HG03175 (cell line): Measurements from ENCODE around the gene FANCC.

Source experiments
- ATAC-seq: cut with Tn5 transposase; IDR thresholded peaks from one replicate; pipeline ENCODE4 v1.9.1; 2021; ENCODE audit warnings: mild to moderate bottlenecking, moderate library complexity; ENCODE audit not compliant: unreplicated experiment

Gene FANCC

DNA sequence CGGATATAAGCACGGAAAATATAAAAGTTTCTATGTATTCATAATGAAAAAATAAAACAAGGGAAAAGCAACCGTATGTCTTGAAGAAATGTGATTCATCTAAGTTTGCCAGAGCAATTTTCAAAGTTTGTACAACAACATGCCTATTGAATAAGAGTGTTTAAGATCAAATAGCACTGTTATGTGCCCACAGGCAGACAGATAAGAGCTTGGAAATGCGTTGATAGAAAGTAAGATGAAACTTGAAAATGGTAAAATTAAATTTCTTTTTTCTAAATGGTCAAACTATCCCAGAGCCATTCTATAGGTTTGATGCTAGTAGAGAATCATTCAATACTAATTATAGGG, 189.4 kb downstream of the FANCC start:
- ATAC-seq = no peak

DNA sequence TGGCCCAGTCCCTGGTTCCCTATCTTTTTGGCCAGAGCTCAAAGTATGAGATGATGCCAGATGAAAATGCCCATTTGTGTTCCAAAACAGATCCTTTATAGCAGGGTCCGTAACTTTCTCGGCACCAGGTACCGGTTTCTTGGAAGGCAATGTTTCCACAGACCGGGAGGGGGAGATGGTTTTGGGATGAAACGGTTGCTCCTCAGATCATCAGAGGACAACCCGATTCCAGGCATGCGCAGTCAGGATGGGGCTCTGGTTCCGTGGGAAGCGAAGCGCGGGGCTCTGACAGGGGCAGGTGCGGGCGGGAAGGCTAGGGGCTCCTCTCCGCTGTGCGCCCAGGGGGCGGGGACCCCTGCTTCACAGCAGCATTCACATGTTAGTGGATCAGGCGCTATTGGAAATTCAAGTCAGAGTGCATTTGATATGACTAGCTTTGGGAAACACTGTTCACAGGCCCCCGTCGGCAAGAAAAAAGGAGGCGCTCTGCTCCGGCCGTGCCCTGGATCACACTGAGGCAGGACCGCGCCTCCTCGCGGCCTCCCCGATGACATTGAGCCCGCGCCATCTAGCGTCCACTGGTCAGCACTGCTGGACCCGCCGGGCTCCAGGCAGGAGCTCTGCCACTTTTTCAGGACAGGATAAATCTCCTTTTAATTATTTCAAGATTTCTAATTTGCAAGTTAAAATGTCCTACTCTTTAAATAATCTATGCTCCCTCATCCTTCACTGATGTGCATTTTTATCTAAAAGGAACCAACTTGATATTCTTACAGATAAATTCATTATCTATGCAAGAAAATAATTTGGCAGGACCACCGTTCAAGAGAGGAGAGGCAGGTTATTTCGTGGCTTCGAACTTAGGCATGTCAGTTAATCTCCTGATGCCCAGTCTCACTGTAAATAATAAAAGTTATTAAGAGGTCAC, 190.0 kb downstream of the FANCC start:
- ATAC-seq = peak; percentile 63

DNA sequence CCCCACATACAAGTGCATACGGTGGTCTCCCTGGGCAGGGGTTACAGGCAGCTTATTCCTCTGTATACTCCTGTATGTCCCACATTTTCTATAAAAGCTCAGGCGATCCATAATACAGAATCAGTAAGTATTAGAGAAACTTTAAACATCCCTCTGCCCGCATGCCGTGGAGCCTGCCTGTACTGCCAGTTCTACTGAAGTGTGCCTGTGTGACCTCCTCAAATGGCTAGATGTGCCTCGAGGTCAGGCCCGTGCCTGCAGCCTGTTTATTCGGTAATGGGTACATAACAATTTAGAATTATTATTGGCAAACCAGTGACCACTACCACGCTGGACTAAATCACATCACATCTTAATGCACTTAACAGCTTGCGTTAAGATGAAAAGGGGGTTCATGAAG, 190.8 kb downstream of the FANCC start:
- ATAC-seq = no peak

DNA sequence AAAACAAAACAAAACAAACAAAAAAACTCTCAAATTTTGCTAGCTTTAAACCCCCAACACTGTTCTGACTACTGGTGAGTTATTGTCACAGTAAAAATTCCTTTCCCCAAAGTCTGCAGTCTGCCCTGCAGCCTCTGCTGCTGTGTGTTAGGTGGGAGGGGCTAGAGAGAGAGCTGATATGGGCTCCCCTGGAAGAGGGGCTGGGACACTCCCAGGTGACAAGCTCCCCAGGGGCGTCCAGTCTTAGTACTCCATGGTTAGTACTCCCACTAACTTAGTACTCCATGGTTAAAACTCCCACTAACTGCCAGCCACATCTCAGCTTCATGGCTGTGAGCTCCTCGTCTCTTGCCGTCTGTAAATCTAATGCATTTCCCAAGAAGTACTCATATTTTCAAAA, 191.9 kb downstream of the FANCC start:
- ATAC-seq = no peak

DNA sequence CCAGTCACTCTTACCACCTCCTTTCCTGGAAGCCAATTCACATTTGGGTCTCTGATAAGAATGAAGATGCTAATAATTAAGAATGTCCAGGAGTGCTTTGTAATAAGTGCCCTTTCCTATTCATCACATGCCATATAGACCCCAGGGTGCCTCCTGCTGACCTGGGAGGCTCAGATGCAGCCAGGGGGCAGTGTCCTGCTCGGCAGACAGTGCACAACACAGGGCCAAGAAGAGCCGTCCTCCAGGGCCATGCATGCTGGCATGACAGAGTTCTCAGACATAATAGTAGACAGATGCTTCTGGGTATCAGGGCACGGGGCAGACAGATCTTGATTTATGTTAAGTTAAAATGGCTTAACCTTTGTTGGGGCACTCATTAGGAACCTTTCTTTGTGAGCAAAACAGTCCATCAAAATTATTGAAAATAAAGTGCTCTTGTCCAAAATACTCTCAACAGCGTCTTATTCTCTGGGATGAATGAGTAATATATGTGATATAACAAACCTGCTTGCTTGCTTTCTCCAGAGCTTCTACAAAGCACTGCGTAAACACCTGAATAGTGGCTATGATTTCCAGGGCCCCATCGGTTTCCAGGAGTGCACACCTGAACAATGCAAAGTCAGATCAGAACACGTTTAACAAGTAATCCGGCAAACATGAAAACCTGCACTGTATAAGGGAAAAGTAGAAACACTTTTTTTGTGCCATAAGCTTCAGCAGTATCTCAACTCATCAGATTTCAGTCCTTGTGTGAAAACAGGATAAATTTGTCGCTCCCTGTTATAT, 192.7 kb downstream of the FANCC start:
- no peak for ATAC-seq

DNA sequence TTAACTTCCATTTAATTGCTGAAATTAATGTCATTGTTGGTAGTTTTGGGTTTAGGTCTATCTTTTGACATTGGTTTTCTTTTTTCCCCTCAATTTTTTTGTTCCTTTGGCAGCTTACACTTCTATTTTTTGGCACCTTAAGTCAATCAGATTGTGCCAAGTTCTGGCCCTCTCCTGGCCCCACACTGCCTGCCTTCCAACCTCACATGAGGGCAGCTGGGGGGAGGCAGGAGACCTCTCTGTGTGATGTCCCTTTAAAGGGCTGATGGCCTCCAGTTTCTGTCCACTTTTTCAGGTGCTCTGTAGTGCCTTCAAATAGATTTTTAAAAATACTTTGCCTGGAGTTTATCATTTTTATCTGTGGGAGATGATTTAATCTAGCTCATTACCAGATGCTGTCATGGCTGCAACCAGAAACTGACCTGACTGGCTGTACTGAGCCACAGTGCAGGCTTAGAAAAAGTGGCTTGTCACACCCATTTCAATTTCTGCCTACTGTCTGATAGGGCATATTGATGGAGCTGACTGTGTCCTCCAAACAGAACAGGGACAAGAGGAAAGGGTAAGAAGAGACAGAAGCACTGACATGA, 196.6 kb downstream of the FANCC start:
- ATAC-seq = no peak

DNA sequence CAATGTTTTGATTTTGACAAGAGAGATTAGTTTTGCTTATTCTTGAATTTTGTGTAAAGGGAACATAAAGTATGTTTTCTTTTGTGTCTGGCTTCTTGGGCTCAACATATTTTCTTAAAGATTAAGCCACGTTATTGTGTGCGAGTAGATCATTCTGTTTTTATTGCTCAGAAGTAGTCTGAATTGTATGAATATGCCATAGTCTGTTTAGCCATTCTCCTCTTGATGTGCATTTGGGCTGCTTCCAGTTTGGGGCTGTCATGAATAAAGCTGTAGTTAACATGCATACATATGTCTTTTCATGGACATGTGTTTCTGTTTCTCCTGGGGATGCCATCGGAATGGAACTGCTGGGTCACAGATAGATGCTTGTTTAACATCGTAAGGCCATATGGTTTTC, 198.9 kb downstream of the FANCC start:
- ATAC-seq = no peak

DNA sequence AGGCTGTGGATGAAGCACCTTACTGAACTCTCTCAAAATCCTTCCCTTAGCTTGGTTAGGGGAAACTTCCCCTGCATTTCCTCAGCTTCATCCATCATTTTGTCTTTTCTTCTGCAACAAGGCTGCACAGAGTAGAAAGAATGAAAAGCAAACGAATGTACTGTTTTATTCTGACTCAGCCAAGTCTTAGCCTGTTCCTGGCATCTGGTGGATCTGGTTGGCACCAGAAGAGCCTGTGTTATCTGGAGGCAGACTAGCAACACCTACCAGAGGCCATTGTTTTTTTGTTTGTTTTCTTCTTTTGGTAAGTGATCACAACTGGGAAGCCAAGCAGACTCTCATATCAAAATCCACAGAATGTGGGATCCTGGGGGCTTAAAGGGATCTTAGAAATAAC, 200.7 kb downstream of the FANCC start:
- ATAC-seq = no peak

DNA sequence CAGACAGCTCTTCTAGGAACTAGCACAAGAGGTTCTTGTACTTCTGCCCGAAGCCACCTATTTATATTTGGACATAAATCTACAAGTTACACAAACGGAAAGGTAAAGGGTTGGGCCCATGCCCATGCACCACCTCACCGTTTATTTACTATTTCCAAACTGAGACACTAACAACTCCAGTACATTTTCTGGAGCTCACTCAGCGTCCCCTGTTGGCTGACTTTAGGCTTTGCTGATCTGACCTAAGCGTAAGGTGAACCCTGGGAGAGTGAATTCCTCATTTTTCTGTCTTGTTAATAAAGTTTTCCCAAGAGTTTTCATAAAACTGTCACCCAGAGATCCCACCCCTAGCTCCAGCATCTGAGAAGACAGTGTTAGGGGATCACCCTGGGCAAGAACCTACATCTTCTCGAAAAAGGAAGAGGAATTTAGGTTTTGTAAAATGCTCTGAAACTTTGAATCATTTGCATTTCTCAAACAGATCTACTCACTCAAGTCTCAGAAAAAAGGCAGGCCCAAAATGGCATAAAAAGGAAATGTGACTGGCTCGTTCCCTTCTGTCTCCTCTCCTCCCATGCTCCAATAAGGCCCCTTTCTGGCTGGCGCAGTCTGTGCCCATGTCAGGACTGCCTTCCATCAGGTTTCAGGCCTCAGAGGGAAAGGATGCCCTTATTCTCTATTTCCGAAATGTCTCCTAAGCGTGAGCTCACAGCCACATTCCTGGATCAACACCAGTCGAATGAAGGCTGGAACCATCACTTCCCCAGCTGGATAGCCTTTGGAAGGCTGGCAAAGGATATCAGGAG, 201.3 kb downstream of the FANCC start:
- no peak for ATAC-seq

DNA sequence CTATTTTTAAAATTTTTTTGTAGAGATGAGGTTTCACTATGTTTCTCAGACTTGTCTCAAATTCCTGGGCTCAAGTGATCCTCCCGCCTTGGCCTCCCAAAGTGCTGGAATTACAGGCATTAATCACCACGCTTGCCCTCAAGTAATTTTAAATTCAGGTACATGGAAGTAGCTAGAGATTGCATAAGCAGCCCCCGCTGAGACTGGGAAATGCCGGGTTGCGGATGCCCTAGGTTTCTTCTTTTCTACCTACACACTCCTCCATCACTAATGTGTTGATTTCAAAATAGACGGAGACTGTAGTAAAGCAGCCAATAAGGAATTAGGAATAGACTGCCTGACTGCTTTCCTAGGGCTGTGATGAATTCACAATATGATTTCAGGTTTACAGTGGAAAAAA, 202.4 kb downstream of the FANCC start:
- ATAC-seq = no peak

DNA sequence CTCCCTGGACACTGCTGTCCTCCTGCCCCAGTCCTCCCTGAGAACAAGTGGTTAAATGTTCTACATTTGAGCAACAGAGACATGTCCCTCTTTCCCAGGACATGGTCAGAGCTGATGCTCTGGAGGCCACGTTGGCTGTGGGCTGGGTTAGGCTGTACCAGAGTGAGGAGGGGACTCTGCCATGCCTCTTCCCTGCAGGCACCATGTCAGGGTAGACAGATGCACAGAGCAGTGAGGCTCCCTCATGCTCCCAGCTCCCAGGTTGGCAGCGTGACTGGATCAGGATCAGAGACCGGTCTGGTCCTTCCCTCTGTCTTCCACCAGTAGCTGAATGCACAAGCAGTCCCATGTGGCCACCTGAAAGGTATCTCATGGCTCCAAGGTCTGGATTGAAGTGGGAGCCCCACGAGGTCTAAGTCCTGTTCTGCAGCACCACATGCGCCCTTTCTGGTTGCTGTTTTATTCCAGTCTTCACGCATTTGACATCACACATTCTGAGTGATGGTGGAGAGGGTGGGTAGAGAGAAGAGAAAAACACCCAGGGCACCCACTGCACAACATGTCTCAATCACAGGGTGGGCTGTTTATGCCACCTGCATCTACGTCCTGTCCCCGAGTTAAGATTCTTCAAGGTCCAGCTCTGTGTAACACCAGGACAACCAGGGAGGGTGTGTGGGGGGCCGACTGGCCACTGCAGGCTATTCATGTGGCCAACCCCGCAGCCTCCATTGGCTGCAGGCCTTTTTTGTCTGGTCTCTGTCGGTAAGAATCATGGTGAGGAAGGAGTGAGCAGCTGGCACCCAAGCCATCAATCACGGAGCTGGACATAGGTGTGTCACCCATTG, 204.9 kb downstream of the FANCC start:
- no peak for ATAC-seq

DNA sequence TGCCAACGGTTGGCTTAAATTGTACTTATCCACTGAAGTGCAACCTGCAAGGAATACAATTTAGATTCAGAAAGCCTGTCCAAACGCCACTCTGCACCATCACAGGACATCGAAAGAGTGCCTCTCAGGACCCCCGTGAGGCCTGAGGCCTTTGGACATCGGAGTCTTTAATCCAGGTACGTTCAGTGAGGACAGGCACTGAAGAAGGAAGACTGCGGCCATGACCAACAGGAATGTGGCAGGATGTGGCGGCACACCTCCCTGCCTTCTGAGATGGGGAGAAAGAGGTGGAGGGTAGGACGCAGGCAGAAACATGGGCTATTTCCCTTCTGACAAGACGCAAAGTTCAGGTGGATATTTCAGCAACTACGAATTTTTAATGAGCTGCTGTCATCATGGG, 205.8 kb downstream of the FANCC start:
- ATAC-seq = no peak

DNA sequence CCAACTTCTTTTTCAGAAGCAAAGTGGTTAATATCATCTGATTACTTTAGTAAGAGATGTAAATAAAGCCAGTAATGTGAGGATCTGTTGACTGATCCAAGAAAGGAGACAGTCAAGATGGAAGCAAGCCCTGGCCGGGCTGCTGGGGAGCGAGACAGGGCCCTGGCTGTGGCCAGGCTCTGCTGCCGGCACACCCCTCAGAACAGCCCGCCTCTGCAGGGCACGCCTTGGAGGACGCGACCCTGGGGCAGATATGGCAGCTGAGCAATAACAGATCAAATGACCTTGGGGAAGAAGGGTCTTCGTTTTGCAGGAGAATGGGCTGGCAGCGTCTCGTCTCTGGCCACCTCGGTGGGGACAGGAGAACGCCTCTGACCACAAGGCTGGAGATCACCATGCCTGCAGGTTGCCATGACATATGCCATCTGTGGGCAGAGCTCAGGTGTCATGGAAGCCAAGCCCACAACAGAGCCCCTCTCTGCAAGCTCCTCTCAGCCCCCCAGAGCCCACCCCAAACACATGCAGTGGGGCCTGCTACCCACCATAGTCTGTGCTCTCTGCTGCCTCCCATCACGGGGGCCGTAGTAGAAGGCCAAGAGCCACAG, 206.5 kb downstream of the FANCC start:
- ATAC-seq = no peak

DNA sequence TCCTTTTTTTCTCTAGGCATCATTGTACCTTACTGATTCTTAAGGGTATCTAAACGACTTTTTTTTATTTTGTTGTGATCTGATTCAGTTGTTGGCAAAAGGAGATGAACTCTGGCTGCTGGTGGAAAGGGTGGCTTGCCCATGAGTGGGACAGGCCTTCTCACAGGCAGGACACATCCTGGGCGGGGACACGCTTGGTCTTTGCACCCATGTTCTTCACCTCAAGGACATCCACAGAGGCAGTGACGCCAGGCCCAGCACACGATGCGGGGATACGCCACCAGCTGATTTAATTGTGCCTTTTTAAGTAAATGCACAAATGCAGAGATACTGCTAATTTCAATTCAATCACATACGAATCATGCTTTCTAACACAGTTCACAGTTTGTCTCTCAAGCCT, 208.1 kb downstream of the FANCC start:
- no peak for ATAC-seq

DNA sequence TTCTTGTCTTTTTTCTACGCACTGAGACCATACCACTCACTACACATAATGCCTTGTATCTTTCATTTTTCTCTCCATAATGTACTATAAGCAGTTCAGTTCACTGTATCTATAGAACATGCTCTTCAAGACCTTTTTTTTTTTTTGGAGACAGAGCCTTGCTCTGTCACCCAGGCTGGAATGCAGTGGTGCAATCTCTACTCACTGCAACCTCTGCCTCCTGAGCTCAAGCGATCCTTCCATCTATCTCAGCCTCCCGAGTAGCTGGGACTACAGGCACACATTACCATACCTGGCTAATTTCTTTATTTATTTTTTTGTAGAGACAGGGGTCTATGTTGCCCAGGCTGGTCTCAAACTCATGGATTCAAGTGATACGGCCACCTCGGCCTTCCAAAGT, 208.7 kb downstream of the FANCC start:
- ATAC-seq = no peak

DNA sequence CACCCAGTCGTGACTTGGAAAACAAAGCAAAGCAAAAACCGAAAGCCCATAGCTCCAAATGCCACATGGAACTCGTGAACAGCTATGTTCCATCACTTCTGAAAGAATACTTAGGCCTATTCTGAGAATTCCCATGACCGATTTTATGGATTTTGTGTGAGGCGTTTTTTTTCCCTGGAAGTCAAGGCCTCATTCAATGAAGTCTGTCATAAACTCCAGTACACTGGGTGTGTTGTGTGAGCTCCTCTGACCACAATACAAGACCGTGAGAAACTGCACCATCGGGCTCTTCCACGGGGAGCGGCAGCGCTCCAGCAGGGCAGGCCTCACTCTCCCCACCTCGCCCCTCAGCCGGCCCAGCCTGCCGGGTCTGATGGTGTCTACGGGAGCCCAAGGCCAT, 209.5 kb downstream of the FANCC start:
- ATAC-seq = no peak

DNA sequence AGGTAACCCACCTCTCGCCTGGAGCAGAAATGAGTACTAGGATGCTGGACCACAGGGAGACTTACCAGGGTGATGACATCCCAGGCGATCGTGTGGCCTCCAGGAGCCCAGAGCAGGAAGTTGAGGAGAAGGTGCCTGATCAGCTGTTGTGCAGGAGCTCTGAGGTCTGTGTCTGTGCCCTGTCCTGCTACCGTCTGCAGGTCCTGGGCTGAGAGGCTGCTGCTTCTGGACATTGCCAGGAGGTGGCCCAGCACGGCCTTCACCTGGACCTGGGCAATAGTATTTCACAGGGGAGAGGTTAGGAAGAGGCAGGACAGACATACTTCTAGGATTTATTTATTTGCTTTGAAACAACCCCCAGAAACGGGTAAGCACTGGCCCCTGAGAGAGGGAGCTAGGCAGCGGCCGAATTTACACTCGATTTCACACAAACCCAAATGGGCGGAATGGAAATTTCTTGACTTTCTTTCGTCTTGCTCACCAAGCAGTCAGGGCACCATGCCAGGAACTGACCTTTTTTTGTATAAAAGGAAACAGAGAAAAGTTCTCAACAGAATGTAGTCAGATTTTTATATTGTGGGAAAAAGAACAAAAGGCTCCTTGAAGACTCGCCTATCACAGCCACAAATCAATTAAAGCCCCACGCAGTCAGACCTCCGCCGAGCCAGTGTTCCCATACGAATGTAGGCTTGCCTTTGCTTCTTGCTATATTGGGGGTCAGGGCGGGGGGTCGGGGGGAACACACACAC, 210.3 kb downstream of the FANCC start:
- no peak for ATAC-seq

DNA sequence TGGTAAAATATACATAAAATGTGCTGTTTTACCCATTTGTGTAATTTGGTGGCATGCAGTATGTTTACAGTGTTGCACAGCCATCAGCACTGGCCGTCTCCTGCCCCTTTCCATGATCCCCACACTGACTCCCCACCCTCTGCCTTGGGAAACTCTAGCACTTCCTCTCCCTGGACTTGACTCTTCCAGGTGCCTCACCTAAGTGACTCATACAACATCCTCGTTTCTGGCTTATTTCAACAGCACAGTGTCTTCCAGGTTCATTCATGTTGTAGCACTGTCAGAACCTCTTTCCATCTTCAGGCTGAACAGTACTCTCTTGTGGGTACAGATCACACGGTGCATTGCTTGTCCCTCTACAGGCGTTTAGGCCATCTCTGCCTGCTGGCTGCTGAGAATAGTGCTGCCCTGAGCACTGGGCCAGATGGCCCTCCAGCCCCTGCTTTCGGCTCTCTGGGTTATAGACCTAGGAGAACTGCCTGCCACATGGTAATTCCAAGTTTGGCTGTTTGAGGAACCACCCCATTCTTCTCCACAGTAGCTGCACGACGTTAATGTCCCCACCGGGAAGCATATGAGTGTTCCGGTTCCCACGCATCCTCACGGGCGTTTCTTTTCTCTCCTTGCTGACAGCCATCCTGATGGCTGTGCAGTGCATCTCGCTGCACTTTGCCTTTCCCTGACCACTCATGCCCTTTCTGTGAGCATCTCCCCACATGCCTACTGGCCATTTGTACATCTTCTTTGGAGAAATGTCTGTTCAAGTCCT, 211.8 kb downstream of the FANCC start:
- no peak for ATAC-seq
